CD14-positive monocyte (primary cell): Measurements from ENCODE around the gene CDH2. TPM values are rescaled to one million over a fixed set of nuclear protein-coding genes. Genes with fewer than 3 reads are reported as not detected.

Experiments used
- DNase-seq, 3 donors: peaks; one replicate each; pipeline ENCODE4 v3.0.0-alpha.2; 2011 to 2022
- H2AFZ ChIP-seq: 2 replicates; pipeline ENCODE4 v1.6.0; 2012; ENCODE audit warnings: mild to moderate bottlenecking, low read depth, low read length, inconsistent platforms; ENCODE audit not compliant: insufficient read depth, poor library complexity, severe bottlenecking
- H3K27ac ChIP-seq, 2 donors: 1 replicate in 1 of 2; 2 replicates in 1 of 2; pipeline ENCODE4 v1.5.1; 2012 to 2013; ENCODE audit warnings: low read length in 2 of 2, control low read depth in 1 of 2, inconsistent platforms in 1 of 2, low read depth in 1 of 2, mild to moderate bottlenecking in 1 of 2
- H3K27me3 ChIP-seq, 2 donors: one replicate each; pipeline versions ENCODE4 v1.6.0 to v1.6.1; 2011 to 2013; ENCODE audit warnings: low read length in 2 of 2; ENCODE audit not compliant: control insufficient read depth in 2 of 2, insufficient read depth in 2 of 2
- H3K36me3 ChIP-seq, 2 donors: replicated peaks in 1 of 2; 1 replicate in 1 of 2; 2 replicates in 1 of 2; pipeline versions ENCODE4 v1.5.1 to v1.6.1; 2012 to 2013; ENCODE audit warnings: low read length in 2 of 2, control low read depth in 1 of 2, inconsistent platforms in 1 of 2, mild to moderate bottlenecking in 1 of 2; ENCODE audit not compliant: insufficient read depth in 2 of 2, control insufficient read depth in 1 of 2
- H3K4me1 ChIP-seq, 2 donors: 1 replicate in 1 of 2; 2 replicates in 1 of 2; pipeline versions ENCODE4 v1.5.1 to v1.6.1; 2012 to 2013; ENCODE audit warnings: low read length in 2 of 2, control low read depth in 1 of 2, inconsistent platforms in 1 of 2, mild to moderate bottlenecking in 1 of 2, moderate library complexity in 1 of 2; ENCODE audit not compliant: insufficient read depth in 2 of 2, control insufficient read depth in 1 of 2
- H3K4me2 ChIP-seq: replicated peaks from 2 replicates; pipeline ENCODE3; 2012; ENCODE audit warnings: low read length, moderate library complexity, mild to moderate bottlenecking; ENCODE audit not compliant: poor library complexity, severe bottlenecking; ENCODE audit errors: extremely low read depth
- H3K4me3 ChIP-seq, 3 experiments: fragments of 200-600 bp in 1 of 3; sonication (generic) in 1 of 3; replicated peaks in 1 of 3; 1 replicate in 2 of 3; 2 replicates in 1 of 3; pipeline ENCODE4 v1.5.1; 2011 to 2013; ENCODE audit warnings: low read length in 3 of 3, mild to moderate bottlenecking in 3 of 3, control low read depth in 2 of 3, low read depth in 2 of 3, inconsistent platforms in 1 of 3, moderate library complexity in 1 of 3
- H3K79me2 ChIP-seq: 2 replicates; pipeline ENCODE4 v1.6.0; 2012; ENCODE audit warnings: mild to moderate bottlenecking, control low read depth, inconsistent platforms, low read length, moderate library complexity; ENCODE audit not compliant: insufficient read depth
- H3K9ac ChIP-seq: 2 replicates; pipeline ENCODE4 v1.6.0; 2017; ENCODE audit warnings: low read length, mild to moderate bottlenecking; ENCODE audit not compliant: insufficient read depth, poor library complexity, severe bottlenecking
- H3K9me3 ChIP-seq, 2 donors: replicated peaks in 1 of 2; 1 replicate in 1 of 2; 2 replicates in 1 of 2; pipeline versions ENCODE4 v1.5.1 to v1.6.1; 2012 to 2013; ENCODE audit warnings: low read length in 2 of 2, control low read depth in 1 of 2; ENCODE audit not compliant: control insufficient read depth in 1 of 2, insufficient read depth in 1 of 2
- H4K20me1 ChIP-seq: 2 replicates; pipeline ENCODE4 v1.6.0; 2012; ENCODE audit warnings: mild to moderate bottlenecking, low read length, control low read depth, moderate library complexity; ENCODE audit not compliant: insufficient read depth
- H3K27ac Mint-ChIP-seq, 7 donors: one replicate each; pipeline ENCODE4 v1.8.0; 2020; ENCODE audit warnings: mild to moderate bottlenecking in 7 of 7, mixed read lengths in 7 of 7, moderate library complexity in 6 of 7, inconsistent platforms in 2 of 7
- H3K27me3 Mint-ChIP-seq, 3 donors: one replicate each; pipeline ENCODE4 v1.8.0; 2021 to 2022; ENCODE audit warnings: low read depth in 3 of 3, mild to moderate bottlenecking in 3 of 3, mixed read lengths in 3 of 3, moderate library complexity in 3 of 3, inconsistent platforms in 1 of 3
- H3K36me3 Mint-ChIP-seq, 2 donors: one replicate each; pipeline ENCODE4 v1.8.0; 2020; ENCODE audit warnings: mixed read lengths in 2 of 2, inconsistent platforms in 1 of 2, mild to moderate bottlenecking in 1 of 2
- H3K4me1 Mint-ChIP-seq: one replicate; pipeline ENCODE4 v1.8.0; 2020; ENCODE audit warnings: mild to moderate bottlenecking, mixed read lengths
- H3K4me3 Mint-ChIP-seq, 2 donors: one replicate each; pipeline ENCODE4 v1.8.0; 2020; ENCODE audit warnings: mild to moderate bottlenecking in 2 of 2, mixed read lengths in 2 of 2, moderate library complexity in 1 of 2
- H3K9me3 Mint-ChIP-seq, 7 donors: one replicate each; pipeline ENCODE4 v1.8.0; 2020 to 2022; ENCODE audit warnings: mixed read lengths in 7 of 7, mild to moderate bottlenecking in 6 of 7, moderate library complexity in 6 of 7, inconsistent platforms in 2 of 7
- WGBS: methylation state at CpG from one replicate; pipeline ENCODE4 v1.1.5; 2013; ENCODE audit warnings: missing lambda C conversion rate; ENCODE audit not compliant: insufficient coverage; 5-methylcytosine and 5-hydroxymethylcytosine counted together
- intact Hi-C, 2 donors: fragments of 100-400 bp; cut with micrococcal nuclease; formaldehyde crosslinking; loops; one replicate each; pipeline versions ENCODE4 v1.15.0 to v1.15.1; 2023
- polyA plus RNA-seq, 3 donors: library from polyadenylated mRNA; depleted of rRNA in 1 of 3; unstranded in 2 of 3; stranded (reverse) in 1 of 3; fragments of 300-500 nt in 2 of 3; fragments of >200 nt in 1 of 3; fragmentation: Illumina TruSeq in 2 of 3; gene quantifications; 1 replicate in 2 of 3; 2 replicates in 1 of 3; pipeline ENCODE4 v1.2.3, GENCODE V29; 2012 to 2021
- TF ChIP-seq, protein P1 (sequence below): fragments of 200-600 bp; IDR thresholded peaks from one replicate; pipeline ENCODE4 v1.8.0; 2022; ENCODE audit warnings: antibody characterized with exemption, mild to moderate bottlenecking

The CDH2 gene
- polyA plus RNA-seq, 3 donors, result 0.03 to 0.32 (median 0.08) TPM

DNA sequence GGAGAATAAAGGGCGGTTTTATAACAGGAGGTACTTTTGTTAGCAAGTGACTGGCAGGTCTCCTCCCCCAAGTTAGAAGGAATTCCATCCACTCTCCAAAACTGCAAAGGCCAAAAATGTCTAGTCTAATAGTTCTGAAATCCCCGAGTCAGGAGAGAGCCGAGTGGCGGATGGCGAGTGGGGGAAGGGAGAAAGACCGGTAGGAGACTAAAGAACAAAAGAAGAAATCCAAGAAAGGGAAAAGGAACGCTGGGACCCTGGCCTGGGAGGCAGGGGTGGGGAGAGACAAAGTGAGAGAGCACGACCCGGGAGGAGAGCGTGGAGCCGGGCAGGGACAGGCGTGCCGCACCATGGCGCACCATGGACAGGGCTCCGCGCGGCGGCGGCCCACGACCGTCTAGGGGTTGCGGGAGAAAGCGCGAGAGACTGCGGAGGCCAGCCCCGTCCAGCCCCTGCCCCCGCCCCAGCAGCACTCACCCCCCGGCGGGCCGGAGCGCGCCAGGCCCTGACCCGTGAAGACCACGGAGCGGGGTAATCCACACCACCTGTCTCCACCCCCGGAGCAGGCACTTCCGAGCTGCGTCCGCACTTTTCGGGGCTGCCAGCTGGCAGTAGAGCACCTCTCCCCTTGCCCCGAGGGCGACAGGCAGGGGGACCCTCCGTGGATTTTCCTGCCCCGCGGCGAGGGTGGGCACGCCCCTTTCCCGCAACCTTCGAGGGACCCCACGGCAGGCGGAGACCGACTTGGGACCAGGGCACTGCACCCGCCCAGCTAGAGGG, 1.6 kb downstream of the CDH2 start:
- peaks cover 13% of the 10 kb centered on the region for H3K4me1 Mint-ChIP-seq
- peak overlapping the region in 1 of 2 donors; percentile 96 for H3K4me3 Mint-ChIP-seq
- Histone ChIP-seq H3K9me3 (peaks cover 0 to 7% of the 10 kb centered on the region in 2 donors), H3K9ac (no peak overlapping the region), H3K27ac (no peak overlapping the region), H3K36me3 (no peaks in the 10 kb centered on the region), H4K20me1 (no peaks in the 10 kb centered on the region), H3K79me2 (no peaks in the 10 kb centered on the region), H3K4me2 (peak overlapping the region; percentile 74), H3K27me3 (peaks cover 54 to 68% of the 10 kb centered on the region in 2 donors), H2AFZ (no peak overlapping the region), H3K4me3 (no peak overlapping the region), H3K4me1 (peaks cover 7 to 23% of the 10 kb centered on the region in 2 donors)
- WGBS, result under 1% methylated on average over 51 of the region's 53 CpGs
- intact Hi-C loops, result no loop called here
- H3K36me3 Mint-ChIP-seq, result peaks cover 0 to 8% of the 10 kb centered on the region in 2 donors
- TF ChIP-seq, protein P1, sequence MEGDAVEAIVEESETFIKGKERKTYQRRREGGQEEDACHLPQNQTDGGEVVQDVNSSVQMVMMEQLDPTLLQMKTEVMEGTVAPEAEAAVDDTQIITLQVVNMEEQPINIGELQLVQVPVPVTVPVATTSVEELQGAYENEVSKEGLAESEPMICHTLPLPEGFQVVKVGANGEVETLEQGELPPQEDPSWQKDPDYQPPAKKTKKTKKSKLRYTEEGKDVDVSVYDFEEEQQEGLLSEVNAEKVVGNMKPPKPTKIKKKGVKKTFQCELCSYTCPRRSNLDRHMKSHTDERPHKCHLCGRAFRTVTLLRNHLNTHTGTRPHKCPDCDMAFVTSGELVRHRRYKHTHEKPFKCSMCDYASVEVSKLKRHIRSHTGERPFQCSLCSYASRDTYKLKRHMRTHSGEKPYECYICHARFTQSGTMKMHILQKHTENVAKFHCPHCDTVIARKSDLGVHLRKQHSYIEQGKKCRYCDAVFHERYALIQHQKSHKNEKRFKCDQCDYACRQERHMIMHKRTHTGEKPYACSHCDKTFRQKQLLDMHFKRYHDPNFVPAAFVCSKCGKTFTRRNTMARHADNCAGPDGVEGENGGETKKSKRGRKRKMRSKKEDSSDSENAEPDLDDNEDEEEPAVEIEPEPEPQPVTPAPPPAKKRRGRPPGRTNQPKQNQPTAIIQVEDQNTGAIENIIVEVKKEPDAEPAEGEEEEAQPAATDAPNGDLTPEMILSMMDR, result no peak
- no peak for DNase-seq
- peaks cover 47 to 69% (median 49%) of the 10 kb centered on the region in 3 donors for H3K27me3 Mint-ChIP-seq
- H3K9me3 Mint-ChIP-seq, result peaks cover 0 to 15% (median 5%) of the 10 kb centered on the region in 7 donors
- no peak overlapping the region for H3K27ac Mint-ChIP-seq

DNA sequence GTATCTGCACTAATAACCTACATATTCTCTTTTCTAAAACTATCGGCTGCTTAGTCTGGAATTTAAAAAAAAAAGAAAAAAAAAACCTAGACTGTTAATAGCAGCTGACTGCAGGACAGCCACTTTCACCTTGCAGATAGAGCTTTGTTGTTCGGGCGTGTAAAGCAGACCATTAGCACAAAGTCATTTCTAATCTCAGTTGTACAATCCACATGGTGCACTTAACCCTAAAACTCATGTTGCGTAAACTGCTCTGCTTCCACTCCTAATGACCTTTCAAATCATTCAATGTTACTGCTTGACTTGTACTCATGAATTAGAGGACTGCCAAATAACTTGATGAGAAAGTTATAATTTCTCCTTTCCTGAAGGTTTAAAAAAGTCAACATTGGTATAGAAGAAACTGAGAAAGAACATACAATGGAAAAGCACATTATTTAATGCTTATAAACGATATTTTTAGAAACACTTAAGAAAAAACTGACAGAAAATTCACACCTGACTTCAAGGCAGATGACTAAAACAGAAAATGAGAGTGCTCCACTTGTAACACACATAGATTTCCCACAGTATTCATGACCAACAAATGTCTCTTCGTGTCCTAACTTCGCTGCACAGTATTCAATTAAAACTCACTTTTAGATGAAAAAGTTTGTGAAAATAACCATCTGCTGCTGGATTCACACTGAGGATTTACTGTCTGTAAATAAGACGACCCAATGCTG, 2.6 kb downstream of the CDH2 start:
- no peak overlapping the region for H3K4me3 ChIP-seq
- TF ChIP-seq, protein P1, result no peak
- 83% methylated on average over 3 of the region's 8 CpGs for WGBS
- no peak overlapping the region for H3K4me2 ChIP-seq
- no peak overlapping the region for H3K9ac ChIP-seq
- peaks cover 7 to 23% of the 10 kb centered on the region in 2 donors for H3K4me1 ChIP-seq
- H3K27ac ChIP-seq, result no peak overlapping the region
- DNase-seq, result no peak
- no peaks in the 10 kb centered on the region for H3K36me3 ChIP-seq
- peaks cover 0 to 7% of the 10 kb centered on the region in 2 donors for H3K9me3 ChIP-seq
- Mint-ChIP-seq H3K4me3 (peak overlapping the region in 1 of 2 donors; percentile 87), H3K27ac (no peak overlapping the region), H3K4me1 (peaks cover 13% of the 10 kb centered on the region), H3K27me3 (peaks cover 37 to 62% (median 41%) of the 10 kb centered on the region in 3 donors), H3K9me3 (peaks cover 0 to 15% (median 5%) of the 10 kb centered on the region in 7 donors), H3K36me3 (peaks cover 0 to 8% of the 10 kb centered on the region in 2 donors)
- intact Hi-C loops, result no loop called here
- no peak overlapping the region for H2AFZ ChIP-seq
- no peaks in the 10 kb centered on the region for H4K20me1 ChIP-seq
- H3K79me2 ChIP-seq, result no peaks in the 10 kb centered on the region
- H3K27me3 ChIP-seq, result peaks cover 44 to 58% of the 10 kb centered on the region in 2 donors
